ENCODE measurements around the gene CCDC146.
"Not testable (repeated sequence)": the region's sequence is repeated elsewhere in the genome, so short reads cannot be mapped to it uniquely, and the experiment has no call there.

GRCh38 chr7:77080236-77080635 lies 42.2 kb upstream of the CCDC146 start:
- TF ChIP-seq CTCF (IDR thresholded peaks at IDR 0.05; ENCODE audit: poor library complexity); EZH2phosphoT487 (IDR thresholded peaks at IDR 0.05; ENCODE audit: low read depth, severe bottlenecking, unreplicated experiment); EZH2 (IDR thresholded peaks at IDR 0.05; ENCODE audit: borderline replicate concordance): not testable (repeated sequence)
